Measurements from ENCODE around the gene RNH1.

DNA sequence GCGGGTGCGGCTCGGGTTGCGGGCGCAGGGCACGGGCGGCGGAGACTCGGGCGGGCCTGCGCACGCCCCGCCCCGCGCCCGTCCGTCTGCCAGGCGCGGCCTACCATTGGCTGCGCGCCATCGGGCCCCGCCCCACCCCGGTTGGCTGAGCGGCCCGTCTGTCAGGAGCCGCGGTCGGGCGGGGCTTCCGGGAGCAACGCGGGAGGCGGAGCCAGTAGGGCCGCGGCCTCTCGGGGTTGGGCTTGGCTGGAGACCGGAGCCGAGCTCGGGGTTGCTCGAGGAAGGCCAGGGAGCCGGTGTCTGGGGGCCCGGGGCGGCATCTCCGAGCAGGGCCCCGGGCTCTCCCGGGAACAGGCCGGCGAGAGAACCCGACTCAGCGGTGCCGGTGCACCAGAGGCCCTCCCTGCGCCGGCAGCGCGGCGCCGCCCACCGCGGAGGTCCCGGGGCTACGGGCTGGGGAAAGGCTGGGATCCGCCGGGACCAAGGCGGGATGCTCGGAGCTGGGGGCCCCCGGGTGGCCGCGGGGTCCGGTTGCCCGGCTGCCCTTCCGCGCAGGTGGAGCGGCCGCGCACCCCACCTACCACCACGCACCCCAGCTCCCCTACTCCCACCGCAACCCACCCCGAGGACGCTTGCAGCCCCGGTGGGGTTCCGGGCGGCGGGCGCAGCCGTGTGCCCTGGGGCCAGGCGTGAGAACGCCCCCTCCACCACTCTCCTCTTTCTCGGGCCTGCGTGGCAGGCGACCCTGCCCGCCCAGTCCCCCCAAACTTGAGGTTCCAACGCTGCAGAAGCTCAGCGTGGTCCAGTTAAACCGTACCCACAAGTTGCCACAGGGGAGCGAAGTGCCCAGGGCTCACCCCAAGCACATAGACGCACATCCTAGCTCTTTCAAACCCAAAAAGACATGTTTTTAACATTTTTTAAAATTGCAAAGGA, 28.7 kb upstream of the RNH1 start, which contains the start of gene HRAS:
- TF ChIP-seq, protein P1, sequence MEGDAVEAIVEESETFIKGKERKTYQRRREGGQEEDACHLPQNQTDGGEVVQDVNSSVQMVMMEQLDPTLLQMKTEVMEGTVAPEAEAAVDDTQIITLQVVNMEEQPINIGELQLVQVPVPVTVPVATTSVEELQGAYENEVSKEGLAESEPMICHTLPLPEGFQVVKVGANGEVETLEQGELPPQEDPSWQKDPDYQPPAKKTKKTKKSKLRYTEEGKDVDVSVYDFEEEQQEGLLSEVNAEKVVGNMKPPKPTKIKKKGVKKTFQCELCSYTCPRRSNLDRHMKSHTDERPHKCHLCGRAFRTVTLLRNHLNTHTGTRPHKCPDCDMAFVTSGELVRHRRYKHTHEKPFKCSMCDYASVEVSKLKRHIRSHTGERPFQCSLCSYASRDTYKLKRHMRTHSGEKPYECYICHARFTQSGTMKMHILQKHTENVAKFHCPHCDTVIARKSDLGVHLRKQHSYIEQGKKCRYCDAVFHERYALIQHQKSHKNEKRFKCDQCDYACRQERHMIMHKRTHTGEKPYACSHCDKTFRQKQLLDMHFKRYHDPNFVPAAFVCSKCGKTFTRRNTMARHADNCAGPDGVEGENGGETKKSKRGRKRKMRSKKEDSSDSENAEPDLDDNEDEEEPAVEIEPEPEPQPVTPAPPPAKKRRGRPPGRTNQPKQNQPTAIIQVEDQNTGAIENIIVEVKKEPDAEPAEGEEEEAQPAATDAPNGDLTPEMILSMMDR (conservative IDR thresholded peaks at IDR 0.05; ENCODE audit: low read length): no peak
- TF ChIP-seq EZH2phosphoT487 (IDR thresholded peaks at IDR 0.05; ENCODE audit: borderline replicate concordance, low read depth, low read length): no peak

Measured in OCI-LY7 (cell line).